H1 (cell line): ENCODE measurements around the gene SART1. TPM values are rescaled to one million over a fixed set of nuclear protein-coding genes. Genes with fewer than 3 reads are reported as not detected.

Experiments
- CTCF ChIA-PET: fragments of 300-600 bp; sonication (Branson Sonifier 250); formaldehyde crosslinking; loops from one replicate; lab custom pipeline; 2021; ENCODE audit not compliant: partially characterized antibody; lab: Charles Lee
- POLR2A ChIA-PET: fragments of 300-600 bp; sonication (Branson Sonifier 250); formaldehyde crosslinking; loops from one replicate; lab custom pipeline; 2021; ENCODE audit warnings: inconsistent platforms; ENCODE audit not compliant: partially characterized antibody; lab: Charles Lee
- DNase-seq, 2 experiments: peaks; one replicate each; pipeline versions ENCODE4 v3.0.0 to v3.0.0-alpha.2; 2010 to 2022; ENCODE audit warnings: low spot score in 2 of 2, low read depth in 1 of 2, mixed read lengths in 1 of 2
- FAIRE-seq: peaks from 2 replicates; lab custom pipeline; 2011; peaks lifted over from hg19 to GRCh38; lab: Jason Lieb, UNC
- H2AFZ ChIP-seq: 2 replicates; pipeline ENCODE4 v1.8.1; 2012; ENCODE audit warnings: low read length, inconsistent platforms
- H2AK5ac ChIP-seq: 2 replicates; pipeline ENCODE4 v1.6.1; 2013; ENCODE audit warnings: low read depth, low read length
- H2BK120ac ChIP-seq: replicated peaks from 2 replicates; pipeline ENCODE3; 2013; ENCODE audit warnings: low read depth, low read length, inconsistent platforms
- H2BK12ac ChIP-seq: 2 replicates; pipeline ENCODE4 v1.6.1; 2013; ENCODE audit warnings: low read depth, low read length
- H2BK15ac ChIP-seq: 2 replicates; pipeline ENCODE4 v1.6.1; 2013; ENCODE audit warnings: low read length
- H2BK20ac ChIP-seq: 2 replicates; pipeline ENCODE4 v1.6.1; 2013; ENCODE audit warnings: low read length
- H2BK5ac ChIP-seq: 2 replicates; pipeline ENCODE4 v1.6.1; 2013; ENCODE audit warnings: low read depth, low read length
- H3K14ac ChIP-seq: 2 replicates; pipeline ENCODE4 v1.6.1; 2013; ENCODE audit warnings: inconsistent platforms; ENCODE audit not compliant: insufficient read length
- H3K18ac ChIP-seq: 2 replicates; pipeline ENCODE4 v1.6.1; 2013; ENCODE audit warnings: low read length; ENCODE audit errors: extremely low read depth
- H3K23ac ChIP-seq: 2 replicates; pipeline ENCODE4 v1.6.1; 2013; ENCODE audit warnings: inconsistent platforms; ENCODE audit not compliant: insufficient read length
- H3K23me2 ChIP-seq: 2 replicates; pipeline ENCODE4 v1.6.1; 2013; ENCODE audit warnings: low read depth, low read length
- H3K27ac ChIP-seq: 2 replicates; pipeline ENCODE4 v1.6.1; 2011; ENCODE audit warnings: low read depth, low read length, inconsistent platforms
- H3K27me3 ChIP-seq, 4 experiments: replicated peaks in 1 of 4; 1 replicate in 1 of 4; 2 replicates in 3 of 4; pipeline versions ENCODE4 v1.6.1 to v1.8.1; 2011 to 2013; ENCODE audit warnings: low read length in 3 of 4, mild to moderate bottlenecking in 3 of 4, inconsistent platforms in 2 of 4, mixed read lengths in 2 of 4, moderate library complexity in 1 of 4; ENCODE audit not compliant: control insufficient read depth in 3 of 4, insufficient read depth in 3 of 4; ENCODE audit errors: extremely low read depth in 1 of 4
- H3K36me3 ChIP-seq, 4 experiments: 2 replicates each; pipeline versions ENCODE4 v1.6.1 to v1.8.1; 2011 to 2013; ENCODE audit warnings: mild to moderate bottlenecking in 4 of 4, low read length in 3 of 4, moderate library complexity in 2 of 4, control low read depth in 1 of 4, inconsistent platforms in 1 of 4; ENCODE audit not compliant: insufficient read depth in 4 of 4, control insufficient read depth in 2 of 4
- H3K4ac ChIP-seq: replicated peaks from 2 replicates; pipeline ENCODE3; 2013; ENCODE audit warnings: low read length, low read depth, mixed read lengths, inconsistent platforms; ENCODE audit not compliant: insufficient read length
- H3K4me1 ChIP-seq, 4 experiments: replicated peaks in 1 of 4; 1 replicate in 1 of 4; 2 replicates in 3 of 4; pipeline versions ENCODE4 v1.6.1 to v1.8.1; 2011 to 2013; ENCODE audit warnings: low read length in 3 of 4, inconsistent platforms in 2 of 4, mixed read lengths in 1 of 4; ENCODE audit not compliant: insufficient read depth in 4 of 4, control insufficient read depth in 3 of 4
- H3K4me2 ChIP-seq, 2 experiments: 2 replicates each; pipeline versions ENCODE4 v1.6.1 to v1.8.1; 2011 to 2013; ENCODE audit warnings: low read depth in 2 of 2, low read length in 2 of 2, control low read depth in 1 of 2, inconsistent platforms in 1 of 2, mild to moderate bottlenecking in 1 of 2; ENCODE audit not compliant: insufficient read depth in 1 of 2
- H3K4me3 ChIP-seq, 4 experiments: fragments of 200-600, 300-600 bp in 1 of 4; sonication (generic), shearing (Covaris generic), sonication (Bioruptor Twin) in 1 of 4; 2 replicates each; pipeline versions ENCODE4 v1.5.1 to v1.8.1; 2011 to 2016; ENCODE audit warnings: low read length in 4 of 4, low read depth in 3 of 4, control low read depth in 2 of 4, inconsistent platforms in 2 of 4, mild to moderate bottlenecking in 2 of 4, mixed read lengths in 1 of 4, moderate library complexity in 1 of 4; ENCODE audit not compliant: insufficient read depth in 2 of 4; ENCODE audit errors: extremely low read depth in 1 of 4
- H3K56ac ChIP-seq: replicated peaks from 2 replicates; pipeline ENCODE3; 2013; ENCODE audit warnings: low read depth, mild to moderate bottlenecking, mixed read lengths, low read length, inconsistent platforms; ENCODE audit not compliant: insufficient read length
- H3K79me1 ChIP-seq: 2 replicates; pipeline ENCODE4 v1.6.1; 2013; ENCODE audit warnings: low read depth, low read length, control low read depth
- H3K79me2 ChIP-seq, 2 experiments: 2 replicates each; pipeline versions ENCODE4 v1.6.1 to v1.8.1; 2012 to 2013; ENCODE audit warnings: low read length in 2 of 2, mild to moderate bottlenecking in 2 of 2, inconsistent platforms in 1 of 2; ENCODE audit not compliant: insufficient read depth in 2 of 2, control insufficient read depth in 1 of 2
- H3K9ac ChIP-seq, 4 experiments: replicated peaks in 1 of 4; 1 replicate in 1 of 4; 2 replicates in 3 of 4; pipeline versions ENCODE4 v1.6.1 to v1.8.1; 2011 to 2013; ENCODE audit warnings: low read depth in 3 of 4, low read length in 3 of 4, control low read depth in 2 of 4, mild to moderate bottlenecking in 2 of 4, moderate library complexity in 2 of 4, inconsistent platforms in 1 of 4; ENCODE audit errors: extremely low read depth in 1 of 4
- H3K9me3 ChIP-seq, 2 experiments: 2 replicates each; pipeline versions ENCODE4 v1.6.1 to v1.8.1; 2012 to 2013; ENCODE audit warnings: mild to moderate bottlenecking in 2 of 2, moderate library complexity in 2 of 2, control low read depth in 1 of 2, inconsistent platforms in 1 of 2, low read depth in 1 of 2, low read length in 1 of 2, mixed read lengths in 1 of 2; ENCODE audit not compliant: insufficient read depth in 2 of 2
- H4K20me1 ChIP-seq, 2 experiments: replicated peaks in 1 of 2; 2 replicates each; pipeline versions ENCODE3 to v1.8.1; 2011 to 2013; ENCODE audit warnings: inconsistent platforms in 2 of 2, low read length in 2 of 2, mild to moderate bottlenecking in 1 of 2; ENCODE audit not compliant: insufficient read depth in 2 of 2, control insufficient read depth in 1 of 2
- H4K5ac ChIP-seq: 2 replicates; pipeline ENCODE4 v1.6.1; 2013; ENCODE audit warnings: low read length, low read depth, mixed read lengths, inconsistent platforms; ENCODE audit not compliant: insufficient read length
- H4K8ac ChIP-seq: 2 replicates; pipeline ENCODE4 v1.8.0; 2013; ENCODE audit warnings: mild to moderate bottlenecking, moderate library complexity, low read length, inconsistent platforms; ENCODE audit not compliant: insufficient read depth; ENCODE audit errors: extremely low read depth
- H4K91ac ChIP-seq: replicated peaks from 2 replicates; pipeline ENCODE3; 2013; ENCODE audit warnings: low read length, mixed read lengths, inconsistent platforms; ENCODE audit not compliant: insufficient read length
- BRCA1 ChIP-seq: IDR thresholded peaks from 2 replicates; pipeline ENCODE4 v1.6.1; 2012; ENCODE audit warnings: low read depth, low read length, improper control_type of control experiment
- CBX8 ChIP-seq: fragments of 300-800, 300-1000 bp; sonication (generic); IDR thresholded peaks from 2 replicates; pipeline ENCODE4 v1.7.1; 2016; ENCODE audit warnings: low read depth, low read length, borderline replicate concordance
- CTBP2 ChIP-seq: IDR thresholded peaks from 2 replicates; pipeline ENCODE4 v1.7.0; 2011; ENCODE audit warnings: borderline replicate concordance, mild to moderate bottlenecking, moderate library complexity, mixed read lengths, low read length; ENCODE audit not compliant: insufficient read depth, insufficient read length
- EZH2 ChIP-seq: fragments of 200-600 bp; sonication (generic); IDR thresholded peaks from 2 replicates; pipeline ENCODE4 v1.7.1; 2012; ENCODE audit warnings: low read depth, mild to moderate bottlenecking, moderate library complexity, low read length, inconsistent platforms; ENCODE audit not compliant: severe bottlenecking
- KDM1A ChIP-seq: fragments of 200-600, 300-600 bp; sonication (generic); IDR thresholded peaks from 2 replicates; pipeline ENCODE4 v1.7.1; 2016; ENCODE audit warnings: mild to moderate bottlenecking, low read length, borderline replicate concordance
- KDM5A ChIP-seq: fragments of 200-600 bp; IDR thresholded peaks from 2 replicates; pipeline ENCODE4 v1.7.1; 2012; ENCODE audit warnings: mild to moderate bottlenecking, low read length, inconsistent platforms, mixed read lengths
- RFX5 ChIP-seq: IDR thresholded peaks from 2 replicates; pipeline ENCODE4 v1.6.1; 2011; ENCODE audit warnings: low read depth, low read length, improper control_type of control experiment, borderline replicate concordance
- SAP30 ChIP-seq: fragments of 300-600 bp; sonication (generic); IDR thresholded peaks from 2 replicates; pipeline ENCODE4 v1.7.1; 2012; ENCODE audit warnings: low read length, moderate library complexity, mild to moderate bottlenecking, inconsistent platforms; ENCODE audit not compliant: insufficient read depth, insufficient replicate concordance
- WGBS, 2 experiments: shearing (Covaris generic) in 1 of 2; methylation state at CpG; one replicate each; pipeline versions ENCODE4 v1.1.6 to v1.1.7; 2013 to 2015; ENCODE audit warnings: low lambda C conversion rate in 2 of 2, mixed read lengths in 2 of 2, inconsistent platforms in 1 of 2, low coverage in 1 of 2, missing lambda C conversion rate in 1 of 2; ENCODE audit not compliant: insufficient replicate concordance in 2 of 2, insufficient coverage in 1 of 2, insufficient read length in 1 of 2; ENCODE audit errors: extremely low coverage in 1 of 2, missing lambda C conversion rate in 1 of 2; 5-methylcytosine and 5-hydroxymethylcytosine counted together
- polyA plus RNA-seq, 7 experiments: library from polyadenylated mRNA; depleted of rRNA in 3 of 7; stranded (reverse) in 5 of 7; unstranded in 2 of 7; fragments of >200 nt in 5 of 7; fragments of 200-250 nt in 2 of 7; gene quantifications; 1 replicate in 5 of 7; 2 replicates in 1 of 7; 4 replicates in 1 of 7; pipeline versions ENCODE4 v1.2.1 to v1.2.3, GENCODE V29; 2011 to 2013; ENCODE audit warnings: missing spikeins in 2 of 7, mixed read lengths in 2 of 7
- total RNA-seq: library from RNA; stranded (reverse); fragmentation: NEBNext Ultra II Directional; extraction: Animal tissue kit (Norgen Biotek cat#: 25700); gene quantifications from 2 replicates; pipeline ENCODE4 v1.2.1, GENCODE V29; 2021

Gene SART1
- total and polyA plus RNA-seq, 2 of the 8 experiments (the other 6 are each of a cell fraction or from before 2014, with no cell fraction given) = 9.7 to 46.1 TPM

DNA sequence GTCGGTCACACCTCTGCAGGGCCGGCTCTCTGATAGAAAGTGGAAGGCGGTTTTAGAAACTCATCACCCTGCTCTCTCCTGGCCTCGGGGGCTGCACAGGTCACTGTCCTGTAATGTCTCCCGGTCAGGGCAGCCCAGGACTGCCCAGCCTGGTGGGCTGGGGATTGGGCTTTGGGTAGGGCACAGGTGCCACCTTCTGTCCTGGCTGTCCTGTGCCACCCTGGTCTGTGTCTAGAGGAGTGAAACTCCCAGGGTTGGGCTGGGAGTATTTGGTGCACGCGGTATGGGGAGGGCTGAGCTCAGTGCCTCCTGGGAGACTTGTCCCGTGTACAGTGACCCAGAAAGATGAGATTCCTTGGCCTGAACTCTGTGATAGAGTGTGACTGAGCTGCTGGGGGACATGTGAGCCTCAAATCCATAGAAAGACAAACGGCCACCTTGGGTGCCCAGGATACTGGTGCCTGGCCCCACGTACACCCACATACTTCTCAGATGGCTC, 17.8 kb downstream of the SART1 start:
- Histone ChIP-seq H4K5ac (no peak overlapping the region), H3K79me1 (no peaks in the 10 kb centered on the region), H3K36me3 (peaks cover 4 to 25% (median 21%) of the 10 kb centered on the region in 4 experiments; a peak in 7 of 8 replicates), H3K14ac (no peak overlapping the region), H3K27ac (no peak overlapping the region), H3K23me2 (no peaks in the 10 kb centered on the region), H2AFZ (no peak overlapping the region), H3K4me2 (no peak overlapping the region), H4K91ac (no peak overlapping the region), H3K27me3 (no peaks in the 10 kb centered on the region), H4K8ac (no peak overlapping the region), H4K20me1 (peaks cover 0 to 2% of the 10 kb centered on the region in 2 experiments), H3K56ac (no peak overlapping the region), H2BK5ac (no peak overlapping the region), H3K9ac (no peak overlapping the region), H3K4ac (no peak overlapping the region), H2AK5ac (no peak overlapping the region), H2BK120ac (no peak overlapping the region), H2BK20ac (no peak overlapping the region), H3K79me2 (no peaks in the 10 kb centered on the region), H3K18ac (no peak overlapping the region), H3K4me3 (no peak overlapping the region), H3K4me1 (no peaks in the 10 kb centered on the region), H3K9me3 (no peaks in the 10 kb centered on the region), H2BK12ac (no peak overlapping the region), H2BK15ac (no peak overlapping the region), H3K23ac (no peak overlapping the region)
- ChIA-PET CTCF (interaction anchor here (1.0 to 18.4 kb wide), 4 partner anchors 9 to 120 kb away, joined by 3 to 281 read pairs (median 4); partner anchors contain the start of genes CCDC85B and FIBP), POLR2A (interaction anchor here (0.6 to 2.0 kb wide), 8 partner anchors 10 to 105 kb away, joined by 3 to 7 read pairs (median 4); partner anchors contain the start of genes BANF1 and C11orf68)
- DNase-seq (no peak), FAIRE-seq (no peak)
- no peak for TF ChIP-seq KDM5A
- no peak for TF ChIP-seq CTBP2
- no peak for TF ChIP-seq RFX5
- no peak for TF ChIP-seq EZH2
- TF ChIP-seq CBX8 = no peak
- no peak for TF ChIP-seq BRCA1
- TF ChIP-seq KDM1A = no peak
- TF ChIP-seq SAP30 = no peak
- WGBS, 2 experiments = 89% methylated on average over 8 of the region's 10 CpGs; no CpG with 5 or more reads in 1 of the 2 experiments
